ENCODE data around the gene TANC1.

DNA sequence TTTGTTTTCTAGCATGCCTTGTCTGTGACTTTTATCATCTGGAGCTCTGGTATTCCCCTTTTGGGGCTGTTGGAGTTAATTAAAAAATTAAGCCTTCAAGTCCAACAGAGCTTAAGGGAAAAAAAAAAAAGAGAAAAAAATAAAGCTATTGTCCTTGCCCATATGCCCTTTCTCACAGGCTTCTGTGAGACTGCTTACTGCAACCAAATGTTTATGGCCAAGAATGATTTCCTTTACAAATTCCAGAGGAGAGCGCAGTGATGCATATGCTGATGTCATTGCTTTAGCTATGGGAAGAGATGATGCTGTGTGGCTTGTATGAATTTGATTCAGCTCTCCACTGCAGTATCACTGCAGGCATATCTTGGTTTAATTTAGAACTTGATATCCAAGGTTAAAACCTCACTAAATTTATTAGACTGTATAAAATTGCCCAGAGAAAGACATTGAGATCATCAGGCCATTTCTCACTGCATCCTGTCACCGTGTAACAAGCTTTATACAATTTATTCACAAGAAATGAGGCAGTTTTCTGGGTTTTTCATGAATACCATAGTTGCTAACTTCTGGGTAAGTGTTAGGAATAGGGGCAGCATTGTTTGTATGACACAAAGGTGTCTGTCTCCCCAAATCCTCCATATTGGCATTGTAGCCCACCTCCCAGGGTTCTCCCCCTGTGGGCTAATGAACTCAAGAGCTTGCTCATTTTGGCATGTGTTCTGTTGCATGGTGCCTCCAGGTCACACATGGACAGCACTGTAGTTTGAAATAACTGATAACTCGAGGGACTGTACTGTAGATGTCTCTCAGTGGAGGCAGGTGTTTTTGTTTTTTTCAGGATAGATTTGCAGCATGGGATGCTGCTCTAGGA is 85.0 kb downstream of the TANC1 start:
- TF ChIP-seq EZH2phosphoT487 (IDR thresholded peaks at IDR 0.05; ENCODE audit: unreplicated experiment) (no peak), CREB1 (CRISPR knock-in tag; IDR thresholded peaks at IDR 0.05; ENCODE audit: low read depth) (no peak), ZNF114 (CRISPR knock-in tag; IDR thresholded peaks at IDR 0.05) (no peak), EZH2 (IDR thresholded peaks at IDR 0.05; ENCODE audit: low read depth, unreplicated experiment) (no peak), NANOG (IDR thresholded peaks at IDR 0.05; ENCODE audit: borderline replicate concordance) (no peak), POLR2AphosphoS5 (IDR thresholded peaks at IDR 0.05; ENCODE audit: low read depth) (no peak), ZNF331 (CRISPR knock-in tag; IDR thresholded peaks at IDR 0.05; ENCODE audit: low read depth) (no peak)
- TF ChIP-seq, protein P1, sequence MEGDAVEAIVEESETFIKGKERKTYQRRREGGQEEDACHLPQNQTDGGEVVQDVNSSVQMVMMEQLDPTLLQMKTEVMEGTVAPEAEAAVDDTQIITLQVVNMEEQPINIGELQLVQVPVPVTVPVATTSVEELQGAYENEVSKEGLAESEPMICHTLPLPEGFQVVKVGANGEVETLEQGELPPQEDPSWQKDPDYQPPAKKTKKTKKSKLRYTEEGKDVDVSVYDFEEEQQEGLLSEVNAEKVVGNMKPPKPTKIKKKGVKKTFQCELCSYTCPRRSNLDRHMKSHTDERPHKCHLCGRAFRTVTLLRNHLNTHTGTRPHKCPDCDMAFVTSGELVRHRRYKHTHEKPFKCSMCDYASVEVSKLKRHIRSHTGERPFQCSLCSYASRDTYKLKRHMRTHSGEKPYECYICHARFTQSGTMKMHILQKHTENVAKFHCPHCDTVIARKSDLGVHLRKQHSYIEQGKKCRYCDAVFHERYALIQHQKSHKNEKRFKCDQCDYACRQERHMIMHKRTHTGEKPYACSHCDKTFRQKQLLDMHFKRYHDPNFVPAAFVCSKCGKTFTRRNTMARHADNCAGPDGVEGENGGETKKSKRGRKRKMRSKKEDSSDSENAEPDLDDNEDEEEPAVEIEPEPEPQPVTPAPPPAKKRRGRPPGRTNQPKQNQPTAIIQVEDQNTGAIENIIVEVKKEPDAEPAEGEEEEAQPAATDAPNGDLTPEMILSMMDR (conservative IDR thresholded peaks at IDR 0.05; ENCODE audit: low read depth in 2 of 2): no peak
- TF ChIP-seq, protein P2, sequence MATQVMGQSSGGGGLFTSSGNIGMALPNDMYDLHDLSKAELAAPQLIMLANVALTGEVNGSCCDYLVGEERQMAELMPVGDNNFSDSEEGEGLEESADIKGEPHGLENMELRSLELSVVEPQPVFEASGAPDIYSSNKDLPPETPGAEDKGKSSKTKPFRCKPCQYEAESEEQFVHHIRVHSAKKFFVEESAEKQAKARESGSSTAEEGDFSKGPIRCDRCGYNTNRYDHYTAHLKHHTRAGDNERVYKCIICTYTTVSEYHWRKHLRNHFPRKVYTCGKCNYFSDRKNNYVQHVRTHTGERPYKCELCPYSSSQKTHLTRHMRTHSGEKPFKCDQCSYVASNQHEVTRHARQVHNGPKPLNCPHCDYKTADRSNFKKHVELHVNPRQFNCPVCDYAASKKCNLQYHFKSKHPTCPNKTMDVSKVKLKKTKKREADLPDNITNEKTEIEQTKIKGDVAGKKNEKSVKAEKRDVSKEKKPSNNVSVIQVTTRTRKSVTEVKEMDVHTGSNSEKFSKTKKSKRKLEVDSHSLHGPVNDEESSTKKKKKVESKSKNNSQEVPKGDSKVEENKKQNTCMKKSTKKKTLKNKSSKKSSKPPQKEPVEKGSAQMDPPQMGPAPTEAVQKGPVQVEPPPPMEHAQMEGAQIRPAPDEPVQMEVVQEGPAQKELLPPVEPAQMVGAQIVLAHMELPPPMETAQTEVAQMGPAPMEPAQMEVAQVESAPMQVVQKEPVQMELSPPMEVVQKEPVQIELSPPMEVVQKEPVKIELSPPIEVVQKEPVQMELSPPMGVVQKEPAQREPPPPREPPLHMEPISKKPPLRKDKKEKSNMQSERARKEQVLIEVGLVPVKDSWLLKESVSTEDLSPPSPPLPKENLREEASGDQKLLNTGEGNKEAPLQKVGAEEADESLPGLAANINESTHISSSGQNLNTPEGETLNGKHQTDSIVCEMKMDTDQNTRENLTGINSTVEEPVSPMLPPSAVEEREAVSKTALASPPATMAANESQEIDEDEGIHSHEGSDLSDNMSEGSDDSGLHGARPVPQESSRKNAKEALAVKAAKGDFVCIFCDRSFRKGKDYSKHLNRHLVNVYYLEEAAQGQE (IDR thresholded peaks at IDR 0.05; ENCODE audit: unreplicated experiment): no peak
